ENCODE data around the gene CTCF. TPM values are rescaled to one million over a fixed set of nuclear protein-coding genes. Genes with fewer than 3 reads are reported as not detected.
"Not testable (repeated sequence)": the region's sequence is repeated elsewhere in the genome, so short reads cannot be mapped to it uniquely, and the experiment has no call there.

Gene CTCF
- 10 to 100 TPM; 20.5 to 31.0 (median 24.8) TPM for total RNA-seq
- 10 to 100 TPM; 11.9 to 20.7 TPM for polyA plus RNA-seq
- long read RNA-seq, donor 1, transcript CTCF-201 (12 exons, 3,941 nt): major isoform, 8 of 30 reads
- long read RNA-seq, donor 1, partial matches to known transcripts: 14 of 30 reads
- long read RNA-seq, donor 1, other reads (novel, unspliced or antisense): 2 of 30 reads
- long read RNA-seq, donor 2, transcript CTCF-201 (12 exons, 3,941 nt): major isoform, 12 of 24 reads
- long read RNA-seq, donor 2, partial matches to known transcripts: 6 of 24 reads
- long read RNA-seq, donor 2, other reads (novel, unspliced or antisense): 3 of 24 reads
- long read RNA-seq, donor 3, transcript CTCF-211 (6 exons, 2,833 nt): major isoform, 6 of 25 reads
- long read RNA-seq, donor 3, partial matches to known transcripts: 11 of 25 reads
- long read RNA-seq, donor 3, other reads (novel, unspliced or antisense): 2 of 25 reads

GRCh38 chr16:67562526-67562917, at the start of gene CTCF:
CTCF (plus strand) TSS chr16:67562526; CDS start chr16:67610833, 48,307 bp downstream.
- DNase-seq (peak; percentile 83 to 84), ATAC-seq (peak; percentile 33 to 71 (median 56))
- H3K27ac ChIP-seq: peak within 1 kb of the TSS; percentile 99 to 100 (median 100)
- H3K27me3 ChIP-seq: no peaks in the 10 kb centered on the region
- 0 to 1% methylated on average over 42 to 61 of the region's 62 CpGs for WGBS, 2 donors
- intact Hi-C loops (cut with DNase I): loop anchor here in 9 of 10 donors (1.0 to 10.0 kb wide), 12 partner anchors 40 to 280 kb away; partner anchors contain the start of genes ACD (in 3 of the 9), C16orf86 (in 3 of the 9), ENKD1 (in 3 of the 9) and PARD6A (in 3 of the 9)
- peak; percentile 37 to 79 (median 53) for TF ChIP-seq CTCF (IDR thresholded peaks at IDR 0.05)
- peaks cover 6 to 52% (median 36%) of the 10 kb centered on the region in 9 donors for H3K4me1 ChIP-seq
- H3K36me3 ChIP-seq: no peaks in the 10 kb centered on the region
- H3K4me3 ChIP-seq: peak within 1 kb of the TSS; percentile 95 to 100 (median 98)
- no peaks in the 10 kb centered on the region for H3K9me3 ChIP-seq

- H3K27ac ChIP-seq, DNase-seq, H3K9me3 ChIP-seq, ATAC-seq, H3K27me3 ChIP-seq, H3K4me3 ChIP-seq, H3K36me3 ChIP-seq: not testable (repeated sequence)
- peaks cover 0 to 25% (median 0%) of the 10 kb centered on the region in 9 donors for H3K4me1 ChIP-seq
- WGBS, 2 donors: 95 to 100% methylated on average over 1 of the region's 1 CpG
- intact Hi-C loops (cut with DNase I): loop anchor here in 6 of 10 donors (1.0 to 2.0 kb wide), 3 partner anchors 19 to 21 kb away; no protein-coding TSS in a partner anchor
Observed at GRCh38 chr16:67513892-67514291, 48.4 kb upstream of the CTCF start.

GRCh38 chr16:67514382-67514828, 47.9 kb upstream of the CTCF start:
- peak in 7 of 8 donors; percentile 52 to 82 (median 66) for ATAC-seq
- peak; percentile 52 to 82 (median 73) for TF ChIP-seq CTCF (IDR thresholded peaks at IDR 0.05)
- peak; percentile 62 to 83 for DNase-seq
- intact Hi-C loops (cut with DNase I): loop anchor here in 6 of 10 donors (1.0 to 2.0 kb wide), 3 partner anchors 20 to 22 kb away; no protein-coding TSS in a partner anchor
- H3K9me3 ChIP-seq: no peaks in the 10 kb centered on the region
- no peaks in the 10 kb centered on the region for H3K27me3 ChIP-seq
- no peaks in the 10 kb centered on the region for H3K36me3 ChIP-seq
- no peak overlapping the region for H3K4me3 ChIP-seq
- H3K27ac ChIP-seq: no peak overlapping the region
- peaks cover 0 to 25% (median 0%) of the 10 kb centered on the region in 9 donors for H3K4me1 ChIP-seq
- 9 to 12% methylated on average over 8 of the region's 8 CpGs for WGBS, 2 donors

- H3K27me3 ChIP-seq: no peaks in the 10 kb centered on the region
- no peak overlapping the region for H3K4me3 ChIP-seq
- no peak for ATAC-seq
- no peaks in the 10 kb centered on the region for H3K36me3 ChIP-seq
- WGBS, 2 donors: 83 to 84% methylated on average over 12 of the region's 12 CpGs
- no peaks in the 10 kb centered on the region for H3K9me3 ChIP-seq
- no peak for TF ChIP-seq CTCF (IDR thresholded peaks at IDR 0.05)
- H3K4me1 ChIP-seq: peaks cover 0 to 32% (median 7%) of the 10 kb centered on the region in 9 donors
- no peak for DNase-seq
- intact Hi-C loops (cut with DNase I): no loop called here
- H3K27ac ChIP-seq: no peak overlapping the region
Observed at GRCh38 chr16:67516296-67517154, 45.8 kb upstream of the CTCF start.
